GM19455 (cell line): ENCODE data around the gene BPIFB2.

Experiments used
- ATAC-seq: cut with Tn5 transposase; IDR thresholded peaks from one replicate; pipeline ENCODE4 v1.9.1; 2021; ENCODE audit not compliant: unreplicated experiment

The BPIFB2 gene

DNA sequence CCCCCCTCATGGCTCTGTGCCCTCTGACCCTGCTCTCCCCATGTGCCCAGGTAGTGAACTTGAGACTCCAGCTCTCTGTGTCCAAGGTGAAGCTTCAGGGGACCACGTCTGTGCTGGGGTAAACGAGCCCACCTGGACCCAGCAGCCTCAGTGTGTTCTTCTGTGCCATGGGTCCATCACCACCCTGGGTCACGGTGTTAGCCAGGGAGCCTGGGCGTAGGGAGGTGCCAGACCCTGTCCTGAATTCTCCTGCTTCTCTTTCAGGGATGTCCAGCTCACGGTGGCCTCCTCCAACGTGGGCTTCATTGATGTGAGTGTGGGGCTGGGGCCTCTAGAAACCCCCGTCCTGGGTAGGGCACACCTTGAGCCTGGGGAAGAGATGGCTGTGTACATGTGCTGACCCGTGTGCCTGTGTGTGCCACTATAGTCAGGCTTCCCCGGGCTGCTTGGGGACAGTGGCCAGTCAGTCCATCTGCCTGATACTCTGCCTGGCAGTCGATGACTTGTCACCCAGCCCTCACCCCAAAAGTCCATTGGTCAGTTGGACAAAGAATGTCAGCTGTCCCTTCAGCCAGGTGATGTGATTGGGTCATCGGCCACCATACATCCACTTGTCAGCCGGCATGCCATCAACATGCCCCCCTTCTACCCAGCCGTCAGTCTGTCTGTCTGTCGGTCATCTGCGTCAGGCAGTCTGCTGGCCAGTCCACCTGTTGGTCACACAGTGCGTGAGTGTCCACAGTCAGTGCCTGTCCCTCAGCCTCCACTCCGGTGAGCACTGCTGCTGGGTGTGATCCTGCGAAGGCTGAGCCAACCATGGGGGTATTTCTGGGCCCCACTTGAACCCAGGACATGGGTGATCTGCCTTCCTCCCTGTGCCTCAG, 13.0 kb downstream of the BPIFB2 start:
- no peak for ATAC-seq

DNA sequence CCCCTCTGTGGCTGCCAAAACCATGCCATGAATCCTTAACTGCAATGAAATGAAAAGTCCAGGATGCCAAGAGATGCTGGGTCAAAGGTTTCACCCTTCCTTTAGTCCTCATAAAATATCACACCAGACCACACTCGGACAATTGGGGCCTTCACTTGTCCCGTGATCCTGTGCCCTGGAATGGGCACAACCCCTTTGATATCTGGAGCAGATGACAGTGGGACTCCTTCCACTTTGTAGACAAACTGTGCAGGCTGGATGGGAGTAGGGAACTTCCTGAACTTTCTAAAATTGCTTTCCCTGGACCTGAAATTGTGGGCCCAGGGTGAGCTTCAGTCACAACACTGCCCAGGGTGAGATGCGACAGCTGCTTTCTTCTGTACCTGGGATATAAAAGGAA, 14.4 kb downstream of the BPIFB2 start:
- ATAC-seq, result no peak

GRCh38 chr20:33022289-33022688, 14.8 kb downstream of the BPIFB2 start:
- no peak for ATAC-seq

- no peak for ATAC-seq
Measured at GRCh38 chr20:33022694-33023438, 15.4 kb downstream of the BPIFB2 start.

DNA sequence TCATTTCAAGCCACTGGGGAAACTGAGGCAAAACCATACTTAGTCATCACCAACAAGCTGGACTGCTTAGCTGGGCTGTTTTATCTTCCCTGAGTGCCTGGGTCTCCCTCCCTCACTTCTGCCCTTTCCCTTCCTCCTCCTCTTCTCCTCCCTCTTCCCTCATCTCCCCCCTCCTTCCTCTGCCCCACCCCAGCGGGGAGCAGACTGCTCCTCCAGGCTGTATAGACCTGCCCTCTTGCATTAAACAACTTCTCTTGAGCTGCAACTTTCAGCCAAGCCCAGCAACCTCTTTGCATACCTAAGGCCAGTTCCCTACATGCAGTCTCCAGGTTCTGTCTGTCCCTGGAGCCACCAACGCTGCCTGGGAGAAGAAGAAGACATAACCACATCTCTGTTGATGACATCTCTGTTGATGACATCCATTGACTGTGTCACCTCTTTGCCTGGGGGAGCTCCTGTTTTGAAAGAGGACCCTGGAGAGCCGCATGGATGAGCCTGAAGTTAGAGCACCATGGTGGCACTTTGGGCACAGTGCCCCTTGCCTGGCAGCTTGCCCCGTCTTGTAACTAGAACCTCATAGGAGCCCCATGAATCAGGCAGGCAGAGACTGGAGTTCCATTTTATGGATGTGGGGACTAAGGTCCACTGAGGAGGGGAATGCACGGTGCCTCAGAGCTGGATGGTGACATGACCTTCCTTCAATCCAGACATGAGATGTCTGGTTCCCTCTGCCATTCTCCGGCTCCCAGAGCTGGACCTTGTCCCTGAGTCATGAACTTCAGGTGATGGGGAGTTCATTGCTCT, 16.1 kb downstream of the BPIFB2 start:
- ATAC-seq, result no peak

- no peak for ATAC-seq
Measured at GRCh38 chr20:33024243-33024560, 16.7 kb downstream of the BPIFB2 start.

DNA sequence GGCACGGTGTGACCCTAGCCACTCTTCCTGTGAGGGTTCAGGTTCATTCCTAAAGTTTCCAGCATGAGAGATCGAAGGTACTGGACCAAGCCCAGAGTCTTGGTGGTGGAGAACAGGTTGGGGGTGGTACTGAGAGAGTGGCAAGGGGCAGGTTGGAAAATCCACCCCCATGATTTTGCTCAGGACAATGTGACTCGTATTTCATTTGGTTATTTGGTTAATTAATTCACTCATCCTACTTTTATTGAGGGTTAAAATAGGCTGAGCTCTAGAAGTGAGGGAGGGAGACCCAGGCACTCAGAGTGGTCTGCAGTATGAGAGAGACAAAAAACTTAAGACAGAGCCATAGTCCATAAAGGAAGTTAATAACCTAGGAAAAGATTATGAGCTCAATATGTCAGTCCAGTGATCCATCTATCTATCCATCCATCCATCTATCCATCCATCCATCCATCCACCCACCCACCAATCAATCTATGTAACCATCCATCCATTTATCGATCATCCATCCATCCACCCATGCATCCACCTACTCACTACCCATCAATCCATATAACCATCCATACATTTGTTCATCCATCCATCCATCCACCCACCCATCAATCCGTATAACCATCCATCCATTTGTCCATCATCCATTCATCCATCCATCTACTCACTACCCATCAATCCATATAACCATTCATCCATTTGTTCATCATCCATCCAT, 17.3 kb downstream of the BPIFB2 start:
- ATAC-seq, result no peak

- no peak for ATAC-seq
Measured at GRCh38 chr20:33025318-33025876, 17.9 kb downstream of the BPIFB2 start.

DNA sequence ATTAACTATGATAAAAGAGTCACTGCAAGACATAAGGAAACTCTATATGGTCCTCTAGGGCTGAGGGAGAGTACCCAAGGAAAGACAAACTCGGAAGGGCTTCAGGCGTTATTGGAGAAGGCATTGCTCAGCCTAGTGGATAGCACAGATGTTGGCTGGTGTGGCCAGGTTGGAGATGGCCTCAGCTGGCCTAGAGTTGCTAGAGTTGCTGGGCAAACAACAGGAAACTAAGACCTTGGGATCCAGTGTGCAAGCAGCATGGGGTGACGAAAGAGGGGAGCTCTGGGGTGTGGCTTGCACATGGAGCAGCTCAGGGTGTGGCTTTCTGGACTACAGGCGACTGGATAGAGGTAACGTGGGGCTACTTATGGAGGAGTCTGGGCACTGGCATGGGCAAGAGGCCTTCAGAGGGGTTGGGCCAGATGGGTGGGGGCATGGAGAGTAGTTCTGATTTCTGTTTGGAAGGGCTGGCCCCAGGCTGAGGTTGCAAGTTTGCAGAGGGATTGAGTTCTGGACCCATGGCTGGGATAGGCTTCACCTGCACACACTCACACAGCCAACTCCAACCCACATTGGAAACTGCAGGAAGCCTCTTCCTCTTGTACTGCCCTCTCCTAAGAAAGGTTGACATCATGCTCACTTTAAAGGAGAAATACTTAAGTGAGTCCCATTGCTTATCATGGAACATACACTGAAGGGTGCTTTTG, 18.7 kb downstream of the BPIFB2 start:
- ATAC-seq, result no peak

DNA sequence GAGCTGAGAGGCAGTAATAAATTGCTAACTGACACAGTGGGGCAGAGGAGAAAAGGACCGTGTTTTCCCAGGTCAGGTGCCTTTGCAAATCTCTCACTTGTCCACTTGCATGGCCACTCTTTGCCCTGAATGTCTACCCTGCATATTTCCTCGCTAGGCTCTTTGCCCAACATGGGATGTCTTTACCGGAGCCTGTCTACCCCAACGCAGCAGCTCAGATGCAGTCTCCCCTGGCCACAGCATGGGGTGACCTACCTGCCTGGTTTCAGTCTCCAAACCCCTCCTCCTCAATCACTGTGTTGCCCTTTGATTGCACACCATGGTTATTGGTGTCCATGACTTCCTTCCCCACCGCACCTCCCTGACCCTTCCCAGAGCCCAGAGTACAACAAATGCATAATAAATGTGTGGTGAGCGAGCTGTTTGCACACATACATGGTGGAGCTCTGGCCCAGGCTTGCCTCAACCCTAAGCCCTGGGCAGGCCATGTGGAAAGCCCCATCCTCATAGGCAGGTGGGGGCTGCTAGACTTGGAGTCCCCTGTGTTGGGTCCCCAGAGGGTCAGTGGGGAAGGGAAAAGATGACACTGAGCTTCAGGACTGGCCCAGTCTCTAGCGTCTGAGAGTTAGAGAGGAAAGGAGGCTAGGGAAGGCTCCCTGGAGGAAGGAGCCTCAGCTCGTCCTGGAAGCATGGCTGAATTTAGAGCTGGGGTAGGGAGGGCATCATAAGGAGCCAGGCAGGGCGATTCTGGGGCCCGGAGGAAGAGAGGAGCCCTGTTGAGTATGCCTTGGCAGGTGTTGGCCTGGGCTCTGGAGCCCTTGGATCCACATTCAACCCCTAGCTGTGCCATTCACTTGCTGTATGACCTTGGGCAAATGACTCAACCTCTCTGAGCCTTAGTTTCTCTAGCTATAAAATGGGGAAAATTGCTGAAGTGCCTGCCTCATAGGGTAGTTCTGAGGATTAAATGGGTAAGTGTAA, 19.6 kb downstream of the BPIFB2 start:
- ATAC-seq, result no peak

DNA sequence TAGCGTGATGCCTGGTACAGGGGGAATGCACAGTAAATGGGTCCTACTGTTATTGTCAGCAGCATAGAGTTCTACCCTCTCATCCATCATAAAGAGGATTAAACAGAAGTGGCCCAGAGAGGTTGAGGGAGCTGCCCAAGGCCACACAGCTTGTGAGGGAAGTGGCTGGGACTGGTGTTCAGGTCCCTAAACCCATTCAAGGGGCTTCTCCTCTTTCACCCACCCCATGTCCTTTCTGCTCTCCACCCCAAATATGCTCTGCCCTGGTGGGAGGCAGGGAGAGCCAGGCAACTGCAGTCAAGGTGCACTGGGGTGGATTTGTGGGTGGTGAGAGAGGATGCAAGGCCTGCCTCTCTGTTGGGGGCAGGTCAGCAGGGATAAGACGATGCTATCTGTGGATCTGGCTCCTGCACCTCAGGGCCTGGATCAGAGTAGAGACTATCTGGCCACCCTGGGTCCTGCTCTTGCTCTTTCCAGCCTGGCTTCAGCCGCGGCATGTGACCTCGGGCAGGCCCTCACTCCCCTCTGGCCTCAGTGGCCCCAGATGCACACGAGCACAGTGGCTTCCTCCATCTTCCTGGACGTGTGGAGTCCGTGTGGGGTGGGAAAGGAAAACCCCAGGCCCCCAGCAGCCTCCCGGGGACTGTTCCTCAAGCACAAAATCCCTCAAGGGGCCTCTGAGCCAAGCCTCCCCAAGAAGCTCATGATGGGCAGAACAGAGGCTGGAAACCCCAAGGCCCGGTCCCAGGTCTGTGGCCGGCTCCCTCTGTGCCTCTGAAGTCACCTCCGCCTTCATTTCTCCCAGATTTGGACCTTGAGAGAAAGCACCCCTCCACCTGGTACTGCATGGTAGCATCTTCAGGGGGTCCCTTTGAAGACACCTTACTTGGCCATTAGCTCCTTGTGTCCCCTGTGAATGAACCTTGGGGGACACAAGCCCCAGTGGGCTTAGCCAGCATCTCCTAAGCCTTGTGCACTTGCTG, 20.6 kb downstream of the BPIFB2 start:
- no peak for ATAC-seq

DNA sequence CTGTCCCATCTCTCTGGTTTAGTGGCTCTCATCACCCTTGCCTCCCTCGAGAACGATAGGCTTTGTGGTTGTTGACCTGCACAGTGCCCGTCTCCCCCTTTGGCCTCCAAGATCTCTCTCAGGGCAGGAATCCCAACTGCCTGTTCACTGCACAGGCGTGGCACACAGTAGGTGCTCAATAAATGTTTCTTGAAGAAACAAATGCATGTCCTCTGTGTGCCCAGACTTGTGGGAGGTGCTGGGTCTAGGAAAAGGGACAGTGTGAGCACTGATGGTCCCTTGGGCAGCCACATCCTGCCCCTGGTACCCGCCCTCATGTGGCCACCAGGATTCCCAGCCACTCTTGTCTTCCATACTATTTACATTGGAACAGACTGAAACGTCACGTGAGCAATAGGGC, 21.4 kb downstream of the BPIFB2 start:
- ATAC-seq, result no peak

DNA sequence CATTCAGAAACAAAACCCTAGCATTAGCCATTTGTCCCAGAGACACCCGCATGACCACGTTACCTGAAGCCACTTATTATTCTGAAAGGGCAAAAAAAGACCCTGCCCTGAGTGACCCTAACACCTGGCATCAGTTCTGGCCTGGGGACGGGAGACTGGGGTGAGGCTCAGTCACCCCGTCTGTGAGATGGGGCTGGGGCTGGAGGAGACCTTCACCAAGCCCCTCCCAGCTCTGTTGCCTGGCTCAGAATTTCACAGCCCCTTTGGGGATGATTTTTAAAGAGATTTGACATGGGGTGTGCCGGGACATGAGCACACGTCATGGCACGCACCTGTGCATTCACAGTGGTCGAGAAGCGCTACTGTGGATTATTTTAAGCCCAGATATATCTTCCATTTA, 22.6 kb downstream of the BPIFB2 start:
- ATAC-seq, result no peak

DNA sequence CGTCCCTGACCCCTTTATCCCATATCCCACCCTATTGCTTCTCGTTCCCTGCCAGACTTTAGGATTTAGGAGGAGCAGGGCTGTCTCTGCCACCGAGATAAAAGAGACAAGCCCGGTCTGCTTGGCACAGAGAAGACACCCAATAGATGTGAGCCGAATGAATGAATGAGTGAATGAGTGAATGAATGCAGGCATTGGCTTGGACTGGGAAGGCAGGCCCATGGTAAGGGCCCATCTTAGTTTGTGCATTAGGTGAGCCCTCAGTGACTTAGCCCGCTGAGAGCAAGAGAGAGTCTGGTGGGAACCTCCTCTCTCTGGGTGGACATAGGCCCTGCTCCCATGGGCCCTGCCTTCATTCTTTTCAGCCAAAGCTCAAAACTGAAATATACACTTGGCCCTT, 23.1 kb downstream of the BPIFB2 start:
- ATAC-seq, result no peak

- ATAC-seq, result no peak
Measured at GRCh38 chr20:33031531-33031930, 24.0 kb downstream of the BPIFB2 start, which contains the start of gene BPIFB6. Gene BPIFB6, plus strand, starts transcription at chr20:33031648. Its CDS starts 0 bp downstream, at chr20:33031648.

DNA sequence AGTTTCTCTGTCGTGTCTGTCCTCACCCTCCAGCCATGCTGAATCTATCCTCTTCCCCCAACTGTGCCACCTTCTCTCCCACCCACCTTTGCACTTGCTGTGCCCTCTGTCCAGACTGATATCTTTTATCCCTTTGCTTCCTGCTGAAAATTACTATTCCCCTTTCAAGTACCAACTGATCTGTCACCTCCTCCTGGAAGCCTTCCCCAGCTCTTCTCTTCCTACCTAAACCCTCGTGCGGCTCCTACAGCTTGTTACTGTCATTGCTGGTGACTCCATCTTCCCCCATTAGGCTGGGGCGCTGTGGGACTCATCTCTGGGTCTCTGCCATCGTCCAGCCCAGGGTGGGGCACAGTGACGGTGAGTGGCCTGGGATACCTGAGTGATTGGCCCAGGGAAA, 25.1 kb downstream of the BPIFB2 start:
- ATAC-seq, result no peak

DNA sequence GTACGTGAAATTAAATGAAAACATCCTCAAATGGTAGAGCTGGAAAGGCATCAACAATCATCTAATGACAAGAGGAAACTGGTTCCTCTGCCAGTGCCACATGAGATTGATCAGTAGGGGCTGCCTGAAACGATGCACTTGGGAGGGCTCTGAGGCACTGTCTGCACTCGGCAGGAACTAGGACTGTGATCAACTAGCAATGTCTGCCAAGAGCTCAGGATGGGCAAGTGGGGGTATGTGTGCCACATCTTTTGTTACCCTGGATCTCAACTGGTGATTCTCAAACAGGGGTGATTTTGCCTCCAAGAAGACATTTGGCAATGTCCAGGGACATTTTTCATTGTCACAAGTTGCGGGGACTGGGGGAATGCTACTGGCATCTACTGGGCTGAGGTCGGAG, 25.9 kb downstream of the BPIFB2 start:
- no peak for ATAC-seq

GRCh38 chr20:33034115-33034514, 26.6 kb downstream of the BPIFB2 start:
- no peak for ATAC-seq
